Keratinocyte (primary cell): Measurements from ENCODE around the gene FBXO47.

Experiments
- CTCF ChIP-seq, 3 experiments: IDR thresholded peaks in 1 of 3; conservative IDR thresholded peaks in 1 of 3; optimal IDR thresholded peaks in 1 of 3; 2 replicates in 2 of 3; 3 replicates in 1 of 3; pipeline versions ENCODE3 to v1.5.1; 2011; ENCODE audit warnings: low read length in 3 of 3, mild to moderate bottlenecking in 3 of 3, moderate library complexity in 2 of 3, control low read depth in 1 of 3, inconsistent platforms in 1 of 3; ENCODE audit not compliant: insufficient read depth in 2 of 3; ENCODE audit errors: extremely low read depth in 1 of 3
- EZH2 ChIP-seq: IDR thresholded peaks from one replicate; pipeline ENCODE4 v1.6.1; 2012; ENCODE audit warnings: inconsistent platforms, mild to moderate bottlenecking, low read length, moderate library complexity

- TF ChIP-seq CTCF (optimal IDR thresholded peaks at IDR 0.05 in 1 of 3, IDR thresholded peaks at IDR 0.05 in 1 of 3, conservative IDR thresholded peaks at IDR 0.05 in 1 of 3; ENCODE audit: extremely low read depth in 1 of 3, insufficient read depth in 2 of 3, low read length in 3 of 3) (no peak), EZH2 (no peak)
Observed at GRCh38 chr17:39014044-39014794, 47.0 kb upstream of the FBXO47 start.
